Measurements from ENCODE around the gene HDAC3.
A peak's percentile ranks its signal among the peaks of the same experiment; 100 is the strongest.

The HDAC3 gene

DNA sequence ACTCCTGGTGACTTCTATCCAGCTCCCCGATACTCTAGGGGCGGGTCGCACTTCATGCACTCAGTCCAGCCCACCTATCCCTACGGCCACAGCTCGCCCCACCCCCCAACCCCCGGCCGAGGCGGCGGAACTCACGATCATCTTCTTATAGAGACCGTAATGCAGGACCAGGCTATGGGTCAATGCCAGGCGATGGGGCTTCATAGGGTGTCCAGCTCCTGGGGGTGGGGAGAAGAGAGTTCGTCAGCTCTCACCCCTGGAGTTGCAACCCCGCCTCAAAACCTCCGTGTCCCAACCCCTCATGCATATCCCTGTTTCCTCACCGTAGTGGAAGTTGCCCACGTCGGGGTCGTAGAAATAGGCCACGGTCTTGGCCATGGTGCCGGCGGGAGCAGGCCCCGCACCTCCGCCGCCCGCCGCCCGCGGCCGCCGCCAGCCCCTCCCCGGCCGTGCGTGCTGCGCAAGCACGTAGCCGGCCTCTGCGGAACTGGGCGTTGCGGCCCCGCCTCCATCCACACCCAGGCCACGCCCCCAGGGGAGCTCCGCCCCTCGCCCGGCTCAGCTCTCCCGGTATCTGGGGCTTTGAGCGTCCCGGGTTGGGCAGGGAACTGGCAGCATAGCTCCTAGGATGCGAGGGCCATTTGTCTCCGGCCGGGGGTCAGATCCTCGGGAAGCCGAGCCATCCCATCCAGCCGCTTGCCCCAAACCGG lies at the start of gene HDAC3, which contains the start of gene RELL2:
TSS of gene HDAC3 (minus strand) at position 437 of the 710 bp plus-strand sequence. CDS start at position 378, 59 bp downstream.
TSS of gene RELL2 (plus strand) at position 585 of the 710 bp plus-strand sequence. CDS start 1,229 bp downstream, outside the sequence.
- peak; percentile 40 for DNase-seq

- no peak for DNase-seq
These were observed 48.9 kb upstream of the HDAC3 start for GRCh38 chr5:141685591-141685990.

DNA sequence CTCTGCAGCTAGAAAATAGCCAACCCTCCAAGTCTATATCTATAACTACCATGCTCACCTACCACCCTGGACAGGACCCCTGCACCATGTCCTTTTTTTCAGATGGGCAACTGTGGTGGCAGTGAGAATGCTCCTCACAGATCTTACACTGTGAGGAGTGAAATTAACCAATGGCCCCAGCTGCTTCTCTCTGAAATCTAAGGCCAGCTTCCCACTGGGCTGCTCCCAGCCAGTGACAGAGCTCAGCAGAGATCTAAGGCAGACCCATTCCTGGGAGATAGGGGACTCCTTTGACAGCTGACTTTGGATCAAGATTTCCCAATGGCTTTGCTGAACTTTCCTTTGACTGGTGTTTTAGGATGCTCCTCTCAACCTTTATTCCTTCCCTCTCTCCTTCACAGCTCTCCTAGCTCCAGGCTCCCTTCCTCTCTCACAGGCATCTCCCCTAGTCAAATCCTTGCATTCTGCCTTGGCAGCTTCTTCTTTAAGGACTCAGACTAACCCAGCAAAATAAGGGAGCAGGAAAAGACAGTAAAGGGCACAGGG lies 47.0 kb upstream of the HDAC3 start:
- DNase-seq: no peak

- no peak for DNase-seq
These were observed 45.3 kb upstream of the HDAC3 start, which contains the start of gene ARAP3 for GRCh38 chr5:141681695-141682641. TSS of gene ARAP3 (minus strand) at chr5:141682230. CDS start at chr5:141680486, 1,744 bp downstream.

DNA sequence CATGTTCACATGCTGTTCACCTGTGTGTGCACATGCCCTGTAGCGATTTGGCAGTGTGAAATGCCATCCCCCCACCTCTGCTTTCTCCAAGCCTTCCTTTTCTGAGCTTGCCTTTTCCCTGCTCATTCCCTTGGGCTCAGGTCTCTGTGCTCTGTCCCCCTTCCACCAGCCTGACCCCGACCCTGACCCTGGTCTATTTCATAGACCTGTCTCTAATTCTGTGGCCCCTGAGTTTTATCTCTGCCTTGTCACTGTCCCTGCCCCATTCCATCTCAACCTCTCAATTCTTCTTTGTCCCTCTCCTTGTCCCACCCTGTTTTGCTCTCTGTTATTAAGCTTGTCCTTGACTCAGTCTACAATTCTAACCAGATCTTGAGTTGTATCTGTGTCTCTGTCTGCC lies 44.6 kb upstream of the HDAC3 start:
- DNase-seq: no peak

- no peak for DNase-seq
These were observed 44.1 kb upstream of the HDAC3 start for GRCh38 chr5:141680751-141681201.

- no peak for DNase-seq
These were observed 43.5 kb upstream of the HDAC3 start for GRCh38 chr5:141680178-141680577.

DNA sequence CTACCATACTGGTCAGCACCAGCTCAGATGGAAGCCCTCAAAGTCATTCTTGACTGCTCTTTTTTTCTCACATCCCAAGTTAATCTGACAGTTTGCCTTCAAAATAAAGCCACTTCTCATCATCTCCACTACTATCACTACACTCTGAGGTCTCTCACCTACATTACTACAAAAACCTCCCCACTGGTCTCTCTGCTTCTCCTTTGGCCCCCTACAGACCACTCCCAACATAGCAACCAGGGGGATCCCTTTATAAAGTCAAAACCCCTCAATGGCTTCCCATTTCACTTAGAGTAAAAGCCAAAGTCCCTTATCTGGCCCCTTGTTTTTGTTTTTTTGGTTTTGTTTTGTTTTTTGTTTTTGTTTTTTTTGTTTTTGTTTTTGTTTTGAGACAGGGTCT lies 40.8 kb upstream of the HDAC3 start:
- DNase-seq: no peak

GRCh38 chr5:141675672-141676071 lies 39.0 kb upstream of the HDAC3 start:
- no peak for DNase-seq

GRCh38 chr5:141674747-141675146 lies 38.1 kb upstream of the HDAC3 start:
- DNase-seq: no peak

- no peak for DNase-seq
These were observed 36.5 kb upstream of the HDAC3 start for GRCh38 chr5:141672841-141673813.

DNA sequence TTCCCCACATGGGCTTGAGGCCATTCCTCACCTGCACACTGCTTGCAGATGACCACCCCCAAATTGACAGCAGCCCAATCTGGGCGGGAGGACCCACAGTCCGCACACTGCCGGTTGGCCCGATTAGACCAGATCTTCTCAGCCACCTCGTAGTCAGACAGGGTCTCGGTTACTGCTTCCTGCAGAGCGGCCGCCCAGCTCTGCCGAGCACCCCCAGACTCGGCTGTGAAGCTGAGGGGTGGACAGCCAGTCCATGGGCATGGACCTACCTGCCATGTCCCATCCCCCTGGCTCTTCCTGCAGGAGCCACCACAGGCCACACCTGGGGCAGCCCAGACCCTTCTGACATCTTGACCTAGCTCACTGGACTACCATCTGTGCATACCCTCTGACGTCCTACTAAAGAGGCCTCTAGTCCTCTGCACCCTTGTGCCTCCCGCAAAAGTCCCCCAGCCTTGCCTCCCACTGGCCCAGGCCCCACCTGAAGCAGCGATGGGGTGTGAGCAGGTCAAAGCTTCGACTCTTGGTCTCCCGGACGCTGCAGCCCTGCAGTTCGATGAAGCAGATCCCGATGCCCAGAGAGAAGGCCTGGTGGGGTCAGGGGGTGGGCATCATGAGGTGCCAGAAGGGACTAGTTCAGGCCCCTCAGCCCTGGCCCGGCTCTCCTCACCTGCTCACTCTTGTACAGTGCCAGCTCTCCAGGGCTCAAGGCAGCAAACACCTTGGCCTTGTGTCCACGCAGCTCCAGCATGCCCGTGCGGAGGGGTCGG lies 35.6 kb upstream of the HDAC3 start:
- DNase-seq: no peak

GRCh38 chr5:141669520-141669919 lies 32.9 kb upstream of the HDAC3 start:
- no peak for DNase-seq

GRCh38 chr5:141668601-141669265 lies 32.1 kb upstream of the HDAC3 start:
- DNase-seq: no peak

DNA sequence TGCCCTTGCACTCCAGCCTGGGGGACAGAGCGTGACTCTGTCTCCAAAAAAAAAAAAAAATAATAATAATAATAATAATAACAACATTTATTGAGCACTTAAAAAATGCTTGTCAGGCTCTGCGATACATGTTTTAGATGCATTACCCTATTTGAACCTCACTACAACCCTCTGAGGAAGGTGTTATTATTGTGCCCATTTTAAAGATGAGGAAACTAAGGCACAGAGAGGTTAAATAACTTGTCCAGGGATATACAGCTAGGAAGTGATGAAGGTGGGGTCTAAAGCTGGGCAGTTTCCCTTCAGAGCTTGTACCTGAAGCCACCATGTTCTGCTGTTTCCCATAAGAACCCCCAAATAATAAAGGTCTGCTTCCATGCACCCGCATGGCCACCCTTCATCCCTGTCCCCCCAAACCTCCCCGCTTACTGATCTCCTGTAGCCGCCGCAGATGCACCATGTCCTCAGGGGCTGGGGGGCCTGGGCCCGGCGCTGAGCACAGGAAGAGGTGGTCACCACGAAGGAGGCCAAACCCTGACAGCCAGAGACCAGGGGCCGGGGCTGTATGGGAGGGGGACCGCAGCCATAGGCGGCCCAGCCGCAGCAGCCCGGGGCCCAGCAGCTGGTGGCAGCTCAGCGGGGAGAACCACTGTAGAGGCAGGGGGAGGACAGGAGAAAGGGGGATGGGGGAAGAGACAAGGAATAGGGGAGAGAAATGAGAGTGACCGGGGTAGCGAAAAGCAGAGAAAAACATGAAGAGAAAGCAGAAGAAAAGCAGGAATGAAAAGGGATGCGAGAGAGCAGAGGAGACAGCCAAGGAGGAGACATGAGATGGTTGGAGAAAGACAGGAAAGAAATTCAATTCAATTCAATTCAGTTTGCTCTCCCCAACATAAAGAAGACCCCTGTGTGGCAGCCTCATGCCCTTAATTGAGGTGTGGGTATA lies 29.6 kb upstream of the HDAC3 start:
- no peak for DNase-seq

GRCh38 chr5:141664733-141665461 lies 28.2 kb upstream of the HDAC3 start:
- DNase-seq: no peak

DNA sequence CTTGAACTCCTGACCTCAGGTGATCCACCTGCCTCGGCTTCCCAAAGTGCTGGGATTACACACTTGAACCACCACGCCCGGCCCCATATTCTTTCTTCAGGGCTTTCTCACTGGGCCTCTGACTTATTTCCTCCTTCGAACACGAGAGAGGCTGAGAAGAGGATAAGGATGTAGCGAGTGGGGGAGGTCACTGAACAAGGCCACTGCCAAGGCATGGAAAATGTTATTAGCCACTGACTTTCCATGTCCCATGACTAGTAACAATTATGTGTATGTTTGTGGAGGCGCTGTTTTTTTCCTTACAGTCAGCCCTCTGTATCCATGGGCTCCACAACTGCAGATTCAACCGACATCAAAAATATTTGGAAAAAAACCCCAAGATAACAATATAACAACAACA lies 26.9 kb upstream of the HDAC3 start:
- no peak for DNase-seq

- no peak for DNase-seq
These were observed 25.4 kb upstream of the HDAC3 start for GRCh38 chr5:141662028-141662427.

Measured in NCI-H1436 treated with DMSO at 0.1 percent for 48 hours (cell line).